SH-SY5Y (cell line): Measurements from ENCODE around the gene MINK1.

ENCODE experiments used
- GATA2 ChIP-seq: IDR thresholded peaks from 2 replicates; pipeline ENCODE4 v1.6.1; 2011; ENCODE audit warnings: mild to moderate bottlenecking, low read depth, low read length
- GATA3 ChIP-seq: IDR thresholded peaks from 2 replicates; pipeline ENCODE4 v1.6.1; 2011; ENCODE audit warnings: low read depth, mild to moderate bottlenecking, low read length, moderate library complexity

DNA sequence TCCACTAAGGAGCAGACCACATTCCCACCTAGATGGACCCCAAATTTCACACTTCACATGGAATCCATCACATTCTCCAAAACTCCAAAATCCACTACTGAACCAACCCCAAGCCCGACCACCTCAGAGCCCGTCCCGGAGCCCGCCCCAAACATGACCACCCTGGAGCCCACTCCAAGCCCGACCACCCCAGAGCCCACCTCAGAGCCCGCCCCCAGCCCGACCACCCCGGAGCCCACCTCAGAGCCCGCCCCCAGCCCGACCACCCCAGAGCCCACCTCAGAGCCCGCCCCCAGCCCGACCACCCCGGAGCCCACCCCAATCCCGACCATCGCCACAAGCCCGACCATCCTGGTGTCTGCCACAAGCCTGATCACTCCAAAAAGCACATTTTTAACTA, 100.5 kb downstream of the MINK1 start:
- TF ChIP-seq GATA2 (no peak), GATA3 (no peak)
